Duodenal mucosa (tissue), 2 donors: ENCODE measurements around the gene C19orf38.
A peak's percentile ranks its signal among the peaks of the same experiment; 100 is the strongest.
"Not testable (repeated sequence)": the region's sequence is repeated elsewhere in the genome, so short reads cannot be mapped to it uniquely, and the experiment has no call there.

Experiments used
- H3K27ac ChIP-seq: one replicate; pipeline ENCODE4 v1.7.0; 2013; ENCODE audit warnings: low read depth, low read length
- H3K27me3 ChIP-seq, 2 donors: one replicate each; pipeline ENCODE4 v1.7.0; 2013; ENCODE audit warnings: low read length in 2 of 2, control low read depth in 1 of 2; ENCODE audit not compliant: insufficient read depth in 2 of 2, control insufficient read depth in 1 of 2
- H3K36me3 ChIP-seq, 2 donors: one replicate each; pipeline ENCODE4 v1.7.0; 2013; ENCODE audit warnings: low read length in 2 of 2, control low read depth in 1 of 2; ENCODE audit not compliant: insufficient read depth in 2 of 2, control insufficient read depth in 1 of 2
- H3K4me1 ChIP-seq, 2 donors: one replicate each; pipeline ENCODE4 v1.7.0; 2013; ENCODE audit warnings: low read length in 2 of 2, control low read depth in 1 of 2; ENCODE audit not compliant: insufficient read depth in 2 of 2, control insufficient read depth in 1 of 2
- H3K4me3 ChIP-seq, 2 donors: one replicate each; pipeline ENCODE4 v1.7.0; 2013; ENCODE audit warnings: low read length in 2 of 2, low read depth in 1 of 2
- H3K9ac ChIP-seq, 2 donors: one replicate each; pipeline ENCODE4 v1.7.0; 2013; ENCODE audit warnings: low read length in 2 of 2, low read depth in 1 of 2
- H3K9me3 ChIP-seq, 2 donors: one replicate each; pipeline ENCODE4 v1.7.0; 2013; ENCODE audit warnings: low read length in 2 of 2, control low read depth in 1 of 2; ENCODE audit not compliant: control insufficient read depth in 1 of 2

The C19orf38 gene

DNA sequence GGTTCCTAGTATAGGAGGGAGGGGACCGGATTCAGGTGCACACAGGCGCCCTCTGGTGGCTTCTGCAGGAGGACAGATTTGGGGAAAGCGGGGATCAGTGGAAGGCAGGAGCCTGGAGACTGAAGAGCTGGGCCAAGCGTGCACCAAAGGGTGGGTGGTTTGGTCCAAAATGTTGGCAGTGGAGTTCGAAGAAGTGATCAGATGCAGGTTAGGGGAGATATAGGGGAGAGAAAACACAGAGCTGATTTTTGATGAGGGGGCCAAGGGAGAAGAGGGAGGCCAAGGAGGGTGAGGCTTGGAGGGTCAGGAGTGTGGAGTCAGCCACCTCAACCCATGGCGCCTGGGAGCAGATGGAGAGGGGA, 16.3 kb downstream of the C19orf38 start:
- no peak overlapping the region for H3K27ac ChIP-seq

DNA sequence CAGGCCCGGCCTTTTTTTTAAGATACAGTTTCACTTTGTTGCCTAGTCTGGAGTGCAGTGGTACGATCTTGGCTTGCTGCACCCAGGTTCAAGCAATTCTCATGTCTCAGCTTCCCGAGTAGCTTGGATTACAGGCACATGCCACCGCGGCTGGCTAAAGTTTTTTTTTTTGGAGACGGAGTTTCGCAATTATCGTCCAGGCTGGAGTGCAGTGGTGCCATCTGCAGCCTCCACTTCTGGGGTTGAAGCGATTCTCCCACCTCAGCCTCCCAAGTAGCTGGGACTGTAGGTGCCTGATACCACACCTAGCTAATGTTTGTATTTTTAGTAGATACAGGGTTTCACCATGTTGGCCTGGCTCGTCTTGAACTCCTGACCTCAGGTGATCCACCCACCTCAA, 18.3 kb downstream of the C19orf38 start:
- H3K9ac ChIP-seq: no peak overlapping the region
- no peaks in the 10 kb centered on the region for H3K27me3 ChIP-seq
- no peak overlapping the region for H3K4me3 ChIP-seq
- H3K36me3 ChIP-seq: no peaks in the 10 kb centered on the region
- no peak overlapping the region for H3K27ac ChIP-seq
- no peaks in the 10 kb centered on the region for H3K9me3 ChIP-seq
- H3K4me1 ChIP-seq: peaks cover 19 to 20% of the 10 kb centered on the region in 2 donors

More for the DNA sequence above, 16.3 kb downstream of the C19orf38 start:
- H3K36me3 ChIP-seq: no peaks in the 10 kb centered on the region
- no peaks in the 10 kb centered on the region for H3K9me3 ChIP-seq
- peaks cover 15 to 20% of the 10 kb centered on the region in 2 donors for H3K4me1 ChIP-seq
- H3K27me3 ChIP-seq: no peaks in the 10 kb centered on the region
- peak overlapping the region; percentile 35 to 43 for H3K4me3 ChIP-seq
- H3K9ac ChIP-seq: peak overlapping the region; percentile 29 to 43

DNA sequence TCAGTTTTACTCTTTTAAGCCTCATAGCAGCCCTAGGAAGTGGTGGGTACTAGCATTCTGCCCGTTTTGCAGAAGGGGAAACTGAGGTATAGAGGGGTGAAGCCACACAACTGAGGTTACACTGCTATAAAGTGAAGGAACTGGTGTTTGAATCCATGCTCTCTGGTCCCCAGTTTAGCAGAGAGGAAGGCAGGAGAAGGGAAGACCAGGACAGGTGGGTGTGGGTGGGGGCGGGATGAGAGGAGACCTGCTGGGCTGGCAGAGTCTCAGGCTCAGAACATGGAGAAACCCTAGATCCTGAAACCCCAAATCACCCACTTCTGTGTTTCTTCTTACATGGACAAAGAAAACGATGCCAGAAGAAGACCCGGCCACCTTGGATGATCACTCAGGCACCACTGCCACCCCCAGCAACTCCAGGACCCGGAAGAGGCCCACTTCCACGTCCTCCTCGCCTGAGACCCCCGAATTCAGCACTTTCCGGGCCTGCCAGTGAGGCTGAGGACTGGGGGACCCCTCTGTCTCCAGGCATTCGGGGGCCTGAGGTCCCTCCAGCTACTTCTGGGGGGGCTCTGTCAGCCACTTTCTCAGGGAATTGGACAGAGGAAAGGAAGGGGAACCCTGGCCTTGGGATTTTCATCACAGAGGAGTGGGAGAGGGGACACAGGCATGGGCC, 20.8 kb downstream of the C19orf38 start:
- Histone ChIP-seq H3K36me3 (no peaks in the 10 kb centered on the region), H3K27me3 (no peaks in the 10 kb centered on the region), H3K9ac (no peak overlapping the region), H3K4me3 (no peak overlapping the region), H3K4me1 (peaks cover 14 to 20% of the 10 kb centered on the region in 2 donors), H3K27ac (no peak overlapping the region), H3K9me3 (no peaks in the 10 kb centered on the region)

DNA sequence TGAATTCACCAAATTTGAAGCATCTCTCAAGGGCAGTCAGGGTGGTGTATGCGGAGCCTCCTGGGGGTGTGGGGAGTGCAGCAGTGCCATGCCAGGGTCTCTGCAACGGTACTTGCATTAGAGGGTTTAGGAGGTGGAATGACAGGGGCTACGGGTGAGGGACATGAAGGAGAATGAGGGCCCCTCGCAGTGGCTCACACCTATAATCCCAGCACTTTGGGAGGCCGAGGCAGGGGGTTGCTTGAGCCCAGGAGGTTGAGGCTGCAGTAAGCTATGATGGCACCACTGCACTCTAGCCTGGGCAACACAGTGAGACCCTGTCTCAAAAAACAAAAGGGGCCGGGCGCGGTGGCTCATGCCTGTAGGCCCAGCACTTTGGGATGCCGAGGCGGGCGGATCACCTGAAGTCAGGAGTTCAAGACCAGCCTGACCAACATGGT, 21.7 kb downstream of the C19orf38 start:
- not testable (repeated sequence) for H3K9me3 ChIP-seq, H3K36me3 ChIP-seq, H3K9ac ChIP-seq, H3K27ac ChIP-seq, H3K27me3 ChIP-seq, H3K4me3 ChIP-seq
- peaks cover 12 to 13% of the 10 kb centered on the region in 2 donors for H3K4me1 ChIP-seq

DNA sequence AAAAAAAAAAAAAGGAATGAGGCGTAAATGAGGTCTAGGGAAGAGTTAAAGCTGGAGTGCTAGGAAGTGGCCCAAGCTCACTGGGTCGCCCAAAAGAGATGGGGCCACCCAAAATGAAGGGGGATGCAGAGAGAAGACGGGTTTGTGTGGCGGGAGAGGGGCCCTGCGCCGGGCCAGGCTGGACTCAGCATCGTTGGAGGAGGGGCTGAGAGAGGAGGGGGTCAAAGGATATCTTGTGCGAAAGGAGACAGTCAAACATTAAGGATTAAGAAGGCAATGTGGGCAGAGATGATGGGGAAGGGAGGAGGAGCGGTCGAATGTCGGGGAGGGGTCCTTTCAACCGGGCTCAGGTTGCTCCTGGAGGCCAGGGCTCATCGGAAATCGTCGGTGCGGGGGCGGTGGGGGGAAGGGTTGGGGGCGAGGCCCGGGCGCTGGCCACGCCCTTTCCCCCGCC, 22.3 kb downstream of the C19orf38 start:
- Histone ChIP-seq H3K27ac (peak overlapping the region; percentile 58), H3K4me3 (peak overlapping the region; percentile 77 to 79), H3K9ac (peak overlapping the region; percentile 54 to 77), H3K9me3 (no peaks in the 10 kb centered on the region), H3K4me1 (peaks cover 12 to 13% of the 10 kb centered on the region in 2 donors), H3K27me3 (no peaks in the 10 kb centered on the region), H3K36me3 (no peaks in the 10 kb centered on the region)

DNA sequence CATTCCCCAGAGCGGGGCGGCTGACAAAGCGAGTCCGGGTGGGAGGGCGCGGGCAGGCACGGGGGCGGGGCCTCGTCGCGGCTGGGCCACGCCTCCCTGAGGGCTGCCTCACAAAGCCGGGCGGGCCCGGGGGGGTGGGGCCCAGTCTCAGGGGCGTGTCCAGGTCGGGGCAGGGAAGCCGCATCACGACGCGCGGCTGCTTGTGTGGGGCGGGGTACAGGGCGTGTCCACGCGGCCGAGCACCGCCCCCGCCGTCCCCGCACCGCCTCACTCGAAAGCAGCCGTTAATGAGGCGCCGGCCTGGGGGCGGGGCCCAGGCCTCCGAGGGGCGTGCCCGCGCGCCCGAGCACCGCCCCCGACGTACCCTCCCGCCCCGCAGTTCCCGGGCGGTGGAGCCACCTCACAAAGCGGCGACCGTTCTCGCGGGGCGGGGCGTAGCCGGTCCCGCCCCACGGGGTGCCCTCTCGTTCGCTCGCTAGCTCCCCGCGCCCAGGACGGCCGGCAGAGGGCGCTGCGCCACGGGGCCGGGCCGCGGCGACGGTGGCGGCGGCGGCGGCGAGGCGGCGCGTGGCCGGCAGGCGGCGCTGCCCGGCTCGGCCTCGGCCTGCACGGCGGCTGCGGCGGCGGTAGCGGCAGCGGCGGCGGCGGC, 22.9 kb downstream of the C19orf38 start, which contains the start of gene CARM1:
Gene CARM1 (plus strand): TSS at position 599 of the 649 bp plus-strand sequence. CDS start 150 bp downstream, outside the sequence.
- Histone ChIP-seq H3K4me1 (peaks cover 12 to 13% of the 10 kb centered on the region in 2 donors), H3K9me3 (no peaks in the 10 kb centered on the region), H3K27me3 (no peaks in the 10 kb centered on the region), H3K4me3 (peak within 1 kb of the TSS; percentile 79 to 81), H3K27ac (peak within 1 kb of the TSS; percentile 58), H3K9ac (peak within 1 kb of the TSS; percentile 79 to 80), H3K36me3 (no peaks in the 10 kb centered on the region)

DNA sequence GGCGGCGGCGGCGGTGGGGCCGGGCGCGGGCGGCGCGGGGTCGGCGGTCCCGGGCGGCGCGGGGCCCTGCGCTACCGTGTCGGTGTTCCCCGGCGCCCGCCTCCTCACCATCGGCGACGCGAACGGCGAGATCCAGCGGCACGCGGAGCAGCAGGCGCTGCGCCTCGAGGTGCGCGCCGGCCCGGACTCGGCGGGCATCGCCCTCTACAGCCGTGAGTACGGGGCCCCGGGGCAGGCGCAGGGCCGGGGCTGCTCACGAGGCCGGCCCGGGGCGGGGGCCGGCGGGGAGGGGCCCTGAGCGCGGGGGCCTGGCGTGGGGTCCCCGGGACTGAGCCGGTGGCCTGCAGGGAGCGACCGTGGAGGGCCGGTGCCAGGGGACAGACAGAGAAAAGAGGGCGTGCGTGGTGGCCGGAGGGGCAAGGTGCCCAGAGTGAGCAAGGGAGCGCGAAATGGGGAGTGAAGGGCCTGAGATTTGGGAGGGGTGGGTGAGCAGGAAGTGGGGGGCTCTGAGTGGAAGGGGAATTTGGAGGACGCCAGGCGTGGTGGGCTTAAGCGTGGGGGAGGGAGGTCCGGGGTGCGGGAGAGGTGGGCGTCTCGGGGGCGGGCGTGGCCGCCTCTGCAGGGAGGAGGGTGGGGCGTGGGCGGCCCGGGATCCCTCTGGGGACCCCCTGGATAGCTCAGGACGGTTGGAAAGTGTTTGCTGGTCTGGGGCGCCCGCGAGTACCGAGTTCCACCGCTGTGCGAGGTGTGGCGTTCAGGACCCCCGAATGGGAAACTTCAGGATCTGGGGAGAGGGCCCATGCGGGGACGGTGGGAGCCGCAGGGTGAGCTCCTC, 23.7 kb downstream of the C19orf38 start:
- Histone ChIP-seq H3K36me3 (no peaks in the 10 kb centered on the region), H3K4me3 (peak overlapping the region; percentile 78 to 81), H3K9ac (peak overlapping the region; percentile 79 to 80), H3K27ac (peak overlapping the region; percentile 32), H3K9me3 (no peaks in the 10 kb centered on the region), H3K4me1 (peaks cover 12 to 13% of the 10 kb centered on the region in 2 donors), H3K27me3 (no peaks in the 10 kb centered on the region)

DNA sequence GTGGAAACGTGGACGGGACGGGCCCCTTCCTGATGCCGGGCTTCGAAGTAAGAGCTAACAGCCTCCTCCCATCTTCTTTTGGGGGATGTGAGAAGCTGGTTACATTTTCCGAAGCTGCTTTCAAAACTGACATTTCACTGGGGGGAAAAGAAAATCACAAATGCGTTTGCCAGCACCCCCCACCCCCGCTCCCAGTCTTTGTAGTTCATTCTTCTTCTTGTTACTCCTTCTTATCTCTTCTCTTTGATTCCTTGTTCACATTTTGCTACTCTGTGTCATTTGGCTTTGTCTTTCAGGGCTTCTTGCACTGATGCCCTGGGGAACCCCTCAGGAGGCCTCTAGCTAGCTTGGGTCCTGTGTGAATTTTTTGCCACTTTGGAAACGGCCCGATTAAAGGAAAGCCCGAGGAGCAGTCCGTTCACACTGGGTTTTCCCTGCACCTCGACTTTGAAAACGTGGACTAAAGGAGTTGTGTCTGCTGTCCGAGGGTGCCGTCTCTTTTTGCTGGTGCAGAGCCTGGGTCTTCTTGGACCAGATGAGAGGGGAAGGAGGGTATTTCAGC, 24.4 kb downstream of the C19orf38 start:
- no peaks in the 10 kb centered on the region for H3K9me3 ChIP-seq
- no peak overlapping the region for H3K27ac ChIP-seq
- no peaks in the 10 kb centered on the region for H3K27me3 ChIP-seq
- no peaks in the 10 kb centered on the region for H3K36me3 ChIP-seq
- H3K4me1 ChIP-seq: peaks cover 12 to 15% of the 10 kb centered on the region in 2 donors
- peak overlapping the region; percentile 78 to 81 for H3K4me3 ChIP-seq
- H3K9ac ChIP-seq: peak overlapping the region; percentile 79 to 80

DNA sequence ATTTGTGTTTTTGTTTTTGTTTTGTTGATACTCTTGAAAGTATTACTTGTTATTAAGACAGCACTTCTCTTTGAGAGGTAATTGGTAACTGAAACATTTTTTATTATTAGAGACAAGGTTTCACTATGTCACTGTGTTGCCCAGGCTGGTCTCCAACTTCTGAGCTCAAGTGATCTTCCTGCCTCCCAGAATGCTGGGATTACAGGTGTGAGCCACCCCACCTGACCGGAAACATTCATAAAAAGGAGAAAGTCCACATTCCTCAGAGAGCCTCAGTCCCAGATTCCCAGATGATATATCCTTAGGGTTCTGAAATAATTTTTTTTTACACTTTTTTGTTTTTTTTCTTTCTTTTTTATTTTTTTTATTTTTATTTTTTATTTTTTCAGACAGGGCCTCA, 25.8 kb downstream of the C19orf38 start:
- Histone ChIP-seq H3K4me3 (no peak overlapping the region), H3K27me3 (no peaks in the 10 kb centered on the region), H3K27ac (no peak overlapping the region), H3K36me3 (no peaks in the 10 kb centered on the region), H3K4me1 (peaks cover 8 to 17% of the 10 kb centered on the region in 2 donors), H3K9ac (no peak overlapping the region), H3K9me3 (no peaks in the 10 kb centered on the region)
